Left lobe of liver (tissue), 2 donors: Measurements from ENCODE around the gene TET2. TPM values are rescaled to one million over a fixed set of nuclear protein-coding genes. Genes with fewer than 3 reads are reported as not detected.
"Not testable (repeated sequence)": the region's sequence is repeated elsewhere in the genome, so short reads cannot be mapped to it uniquely, and the experiment has no call there.

Experiments
- ATAC-seq: fragments of 200-7000 bp; cut with Tn5 transposase; one replicate; pipeline ENCODE4 v1.9.1; 2020; ENCODE audit warnings: mild to moderate bottlenecking, moderate library complexity
- DNase-seq: peaks from one replicate; pipeline ENCODE4 v3.0.0-alpha.2; 2020; ENCODE audit warnings: low spot score
- total RNA-seq: library from RNA; stranded (reverse); gene quantifications from one replicate; pipeline ENCODE4 v1.2.1, GENCODE V29; 2021
- donor health status: DM: no; HTN: no; CAD: no; lungs with moderate emphysema.
- donor health status: DM: no; HTN: yes; CAD: no.

TET2 gene
- total RNA-seq, 1 donor from 2014 or later: 6.3 TPM

- DNase-seq (no peak), ATAC-seq (no peak)
Observed at GRCh38 chr4:105282489-105282888, 135.8 kb downstream of the TET2 start.

GRCh38 chr4:105283501-105283900 is 136.8 kb downstream of the TET2 start:
- DNase-seq (no peak), ATAC-seq (no peak)

- DNase-seq (no peak), ATAC-seq (no peak)
Observed at GRCh38 chr4:105288121-105288520, 141.4 kb downstream of the TET2 start.

- ATAC-seq: no peak
- DNase-seq: no peak
Observed at GRCh38 chr4:105291925-105292324, 145.2 kb downstream of the TET2 start.

- DNase-seq (no peak), ATAC-seq (no peak)
Observed at GRCh38 chr4:105293360-105293759, 146.7 kb downstream of the TET2 start.

DNA sequence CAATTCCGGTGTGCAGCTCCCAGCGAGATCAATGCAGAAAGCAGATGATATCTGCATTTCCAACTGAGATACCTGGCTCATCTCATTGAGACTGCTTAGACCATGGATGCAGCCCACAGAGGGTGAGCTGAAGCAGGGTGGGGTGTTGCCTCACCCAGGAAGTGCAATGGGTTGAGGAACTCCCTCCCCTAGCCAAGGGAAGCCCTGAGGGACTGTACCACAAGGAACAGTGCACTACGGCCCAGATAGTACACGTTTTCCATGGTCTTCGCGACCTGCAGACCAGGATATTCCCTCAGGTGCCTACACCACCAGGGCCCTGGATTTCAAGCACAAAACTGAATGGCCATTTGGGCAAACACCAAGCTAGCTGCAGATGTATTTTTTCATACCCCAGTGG is 150.0 kb downstream of the TET2 start:
- ATAC-seq (no peak), DNase-seq (no peak)

DNA sequence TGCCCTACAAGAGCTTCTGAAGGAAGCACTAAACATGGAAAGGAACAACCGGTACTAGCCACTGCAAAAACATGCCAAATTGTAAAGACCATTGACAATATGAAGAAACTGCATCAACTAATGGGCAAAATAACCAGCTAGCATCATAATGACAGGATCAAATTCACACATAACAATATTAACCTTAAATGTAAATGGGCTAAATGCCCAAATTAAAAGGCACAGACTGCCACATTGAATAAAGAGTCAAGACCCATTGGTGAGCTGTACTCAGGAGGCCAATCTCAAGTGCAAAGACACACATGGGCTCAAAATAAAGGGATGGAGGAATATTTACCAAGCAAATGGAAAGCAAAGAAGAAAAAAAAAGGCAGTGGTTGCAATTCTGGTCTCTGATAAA is 152.4 kb downstream of the TET2 start:
- not testable (repeated sequence) for DNase-seq, ATAC-seq

DNA sequence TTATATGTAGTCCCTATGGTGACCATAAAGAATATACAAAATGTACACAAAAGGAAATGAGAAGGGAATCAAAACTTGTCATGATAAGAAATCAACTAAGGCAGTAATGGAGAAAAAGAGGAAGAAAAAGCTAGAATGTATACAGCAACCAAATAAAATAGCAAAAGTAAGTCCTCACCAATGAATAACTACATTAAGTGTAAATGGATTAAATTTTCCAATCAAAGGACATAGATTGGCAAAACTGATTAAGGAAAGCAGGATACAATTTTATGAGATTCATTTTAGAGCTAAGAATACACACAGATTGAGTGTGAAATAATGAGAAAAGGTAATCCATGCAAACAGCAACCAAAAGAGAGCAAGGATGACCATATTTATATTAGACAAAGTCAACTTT is 157.4 kb downstream of the TET2 start:
- ATAC-seq (no peak), DNase-seq (no peak)

- ATAC-seq: no peak
- no peak for DNase-seq
Observed at GRCh38 chr4:105305019-105305836, 158.6 kb downstream of the TET2 start.

DNA sequence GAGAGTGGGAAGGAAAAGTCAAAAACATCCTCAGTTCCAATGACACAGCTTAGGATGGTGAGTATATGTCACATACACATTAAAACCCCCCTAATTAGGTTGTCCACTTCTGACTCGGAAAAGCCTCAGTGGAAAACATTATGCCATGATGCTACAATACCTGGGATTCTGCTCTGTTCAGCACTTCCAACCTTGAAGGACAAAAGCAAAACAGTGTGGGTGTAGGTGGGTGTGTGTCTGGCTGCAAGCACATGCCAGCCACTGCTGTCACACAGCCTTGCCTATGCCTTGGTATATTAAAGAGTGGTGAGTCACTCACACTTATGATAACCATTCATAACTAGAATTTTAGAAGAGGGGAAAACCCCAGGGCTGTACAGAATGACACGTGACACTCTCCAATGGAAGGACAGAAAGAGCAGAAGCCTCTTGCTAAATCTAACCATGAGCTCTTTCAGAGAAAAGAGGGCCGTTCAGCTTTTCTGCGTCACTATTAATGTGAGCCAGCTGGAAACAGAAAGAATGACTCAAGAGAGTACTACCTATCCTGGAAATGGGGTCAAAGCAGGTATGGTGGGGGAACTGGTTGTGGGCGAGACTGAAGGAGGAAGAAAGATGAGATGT is 159.6 kb downstream of the TET2 start:
- ATAC-seq (no peak), DNase-seq (no peak)

- no peak for ATAC-seq
- no peak for DNase-seq
Observed at GRCh38 chr4:105306820-105307219, 160.1 kb downstream of the TET2 start.

DNA sequence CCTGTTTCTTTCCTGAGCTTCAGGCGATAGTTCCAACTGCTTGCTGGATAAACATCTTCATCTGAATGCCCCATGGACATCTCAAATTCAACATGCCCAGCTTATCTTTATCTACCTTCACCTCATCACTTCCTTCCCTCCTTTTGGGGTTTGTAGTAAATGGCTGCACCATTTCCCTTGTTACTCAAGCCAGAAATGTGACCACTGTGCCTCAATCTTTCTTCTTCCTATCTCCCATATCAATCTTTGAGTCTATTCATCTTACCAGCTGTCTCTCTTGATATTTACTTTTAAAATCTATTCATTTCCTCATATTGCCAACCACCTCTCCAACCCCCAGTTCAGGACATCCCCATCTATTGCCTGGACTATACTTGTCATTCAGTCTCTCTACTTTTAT is 171.8 kb downstream of the TET2 start:
- ATAC-seq (no peak), DNase-seq (no peak)

DNA sequence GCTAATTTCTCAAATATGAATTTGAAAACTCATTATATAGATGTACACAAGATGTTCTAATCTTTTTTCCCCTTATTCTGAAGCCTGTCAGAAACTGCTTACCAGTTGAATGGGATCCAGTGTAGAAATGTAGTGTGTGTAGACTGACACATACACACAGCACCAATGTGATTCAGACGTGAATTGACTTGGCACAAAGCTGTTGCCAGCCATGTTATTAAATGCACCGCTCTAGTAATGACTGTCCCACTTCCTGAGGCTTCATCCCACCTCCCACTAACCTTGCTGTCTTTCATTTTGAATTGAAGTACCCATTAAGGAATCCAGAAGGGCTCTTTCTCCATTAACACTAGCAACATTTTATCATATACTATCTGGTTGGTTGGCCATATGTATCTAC is 180.5 kb downstream of the TET2 start:
- no peak for DNase-seq

DNA sequence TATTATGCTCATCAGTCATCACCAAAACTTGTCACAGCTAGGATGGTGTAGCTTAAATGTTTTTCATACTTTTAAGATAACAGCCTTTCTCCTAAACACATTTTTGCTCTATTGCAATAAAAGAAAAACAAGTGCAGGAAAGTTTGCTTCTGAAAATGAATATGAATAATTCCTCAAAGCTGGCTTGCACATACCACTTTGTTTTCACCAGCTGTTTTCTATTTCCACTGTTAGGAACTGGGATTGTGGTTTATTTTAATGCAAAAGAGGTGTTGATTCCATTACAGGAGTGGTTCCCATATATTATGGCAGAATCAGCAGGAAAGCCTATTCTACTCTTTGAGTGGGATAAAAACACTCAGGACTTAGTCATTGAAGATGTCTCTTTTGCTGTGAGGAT is 181.3 kb downstream of the TET2 start:
- no peak for ATAC-seq
- no peak for DNase-seq

More for the DNA sequence above, 180.5 kb downstream of the TET2 start:
- ATAC-seq: no peak

GRCh38 chr4:105329081-105329480 is 182.4 kb downstream of the TET2 start:
- no peak for DNase-seq
- no peak for ATAC-seq
